HG03457 (cell line): ENCODE results near the gene SPATS2.

Source experiments
- ATAC-seq: cut with Tn5 transposase; IDR thresholded peaks from one replicate; pipeline ENCODE4 v1.9.1; 2021; ENCODE audit warnings: moderate number of reproducible peaks; ENCODE audit not compliant: unreplicated experiment

Gene SPATS2

GRCh38 chr12:49335955-49336644 is 31.2 kb upstream of the SPATS2 start:
- no peak for ATAC-seq

GRCh38 chr12:49336645-49337584 is 30.3 kb upstream of the SPATS2 start, which contains the start of gene C1QL4:
Gene C1QL4, minus strand, starts transcription at chr12:49337188. Its CDS starts 711 bp downstream, at chr12:49336477.
- ATAC-seq, result no peak

GRCh38 chr12:49338830-49339463 is 28.3 kb upstream of the SPATS2 start:
- no peak for ATAC-seq

- no peak for ATAC-seq
Observed at GRCh38 chr12:49339464-49339861, 27.8 kb upstream of the SPATS2 start.

- no peak for ATAC-seq
Observed at GRCh38 chr12:49340095-49340870, 27.0 kb upstream of the SPATS2 start.

- ATAC-seq, result no peak
Observed at GRCh38 chr12:49340971-49341776, 26.1 kb upstream of the SPATS2 start.

GRCh38 chr12:49341777-49342065 is 25.5 kb upstream of the SPATS2 start:
- ATAC-seq, result no peak

- ATAC-seq, result peak; percentile 42
Observed at GRCh38 chr12:49342066-49342913, 25.0 kb upstream of the SPATS2 start.

- ATAC-seq, result no peak
Observed at GRCh38 chr12:49342914-49343731, 24.1 kb upstream of the SPATS2 start.

- no peak for ATAC-seq
Observed at GRCh38 chr12:49344486-49345050, 22.7 kb upstream of the SPATS2 start.

- no peak for ATAC-seq
Observed at GRCh38 chr12:49345051-49345824, 22.0 kb upstream of the SPATS2 start.

GRCh38 chr12:49345825-49346658 is 21.2 kb upstream of the SPATS2 start:
- no peak for ATAC-seq

- ATAC-seq, result no peak
Observed at GRCh38 chr12:49346659-49347310, 20.5 kb upstream of the SPATS2 start, which contains the start of gene DNAJC22. Gene DNAJC22, plus strand, starts transcription at chr12:49346888. Its CDS starts 1,985 bp downstream, at chr12:49348873.

GRCh38 chr12:49347311-49348193 is 19.7 kb upstream of the SPATS2 start:
- ATAC-seq, result no peak

- ATAC-seq, result no peak
Observed at GRCh38 chr12:49348781-49349180, 18.5 kb upstream of the SPATS2 start.
